Myocyte (in vitro differentiated cells): ENCODE results near the gene COL4A1. TPM values are rescaled to one million over a fixed set of nuclear protein-coding genes. Genes with fewer than 3 reads are reported as not detected.
A peak's percentile ranks its signal among the peaks of the same experiment; 100 is the strongest.

Experiments used
- DNase-seq: peaks from one replicate; pipeline ENCODE4 v3.0.0-alpha.2; 2012; ENCODE audit warnings: low read depth
- total RNA-seq: library from RNA; depleted of rRNA; stranded (reverse); fragments of >200 nt; gene quantifications from 2 replicates; pipeline ENCODE4 v1.2.3, GENCODE V29; 2014

COL4A1 gene
- total RNA-seq, 1 donor from 2014 or later: 128 TPM

DNA sequence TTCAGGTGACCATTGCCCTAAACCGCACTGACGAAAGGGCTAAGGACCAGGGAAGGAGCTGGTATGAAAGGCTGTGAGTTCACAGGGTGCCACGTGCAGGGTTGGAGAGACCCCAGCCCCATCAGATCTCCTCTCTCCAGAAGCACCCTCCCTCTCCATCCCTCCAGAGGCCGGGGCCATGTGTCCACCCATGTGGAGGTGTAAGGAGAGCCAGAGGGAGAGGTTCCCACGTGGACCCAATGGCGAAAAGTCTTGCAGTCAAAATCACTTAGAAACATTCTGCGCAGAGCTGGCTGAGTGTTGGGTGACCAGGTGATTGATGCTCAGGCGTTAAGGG, 168.3 kb downstream of the COL4A1 start:
- DNase-seq: no peak

DNA sequence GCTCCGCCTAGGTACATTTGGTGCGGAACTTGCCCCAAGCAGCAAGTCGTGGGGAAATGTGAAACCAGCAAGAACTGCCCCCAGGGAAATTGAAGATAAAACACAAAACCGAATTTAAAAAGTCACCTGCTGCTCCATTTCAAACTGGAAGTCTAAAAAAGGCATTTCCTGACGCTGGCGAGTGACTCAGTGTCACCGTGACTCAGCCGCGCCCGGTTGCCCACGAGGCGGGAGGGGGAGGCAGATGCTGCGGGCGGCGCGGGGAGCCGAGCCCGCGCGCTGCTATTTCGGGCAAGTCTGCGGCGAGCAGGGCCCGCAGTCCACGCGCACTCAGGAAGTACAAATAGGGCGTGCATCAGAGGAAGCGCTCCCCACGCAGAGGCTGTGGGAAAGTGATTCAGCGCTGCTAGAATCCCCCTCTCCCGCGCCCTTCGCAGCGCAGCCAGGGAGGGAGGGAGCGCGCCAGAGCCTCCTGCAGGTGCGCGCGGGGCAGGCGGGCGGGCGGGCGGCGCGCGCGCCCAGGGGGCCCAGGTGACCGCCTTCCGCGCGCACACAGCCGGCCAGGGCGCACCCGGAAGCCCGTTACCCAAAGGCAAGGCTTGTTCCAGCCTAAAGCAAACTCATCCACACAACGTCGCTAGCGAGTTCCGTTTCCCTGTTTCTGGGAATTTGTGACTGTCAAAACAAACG, 168.8 kb downstream of the COL4A1 start:
- DNase-seq: peak; percentile 92

GRCh38 chr13:110137680-110138009, 169.3 kb downstream of the COL4A1 start:
- peak; percentile 69 for DNase-seq

GRCh38 chr13:110136660-110137585, 170.0 kb downstream of the COL4A1 start:
- DNase-seq: no peak

- DNase-seq: no peak
These were observed 170.9 kb downstream of the COL4A1 start for GRCh38 chr13:110135977-110136597.

DNA sequence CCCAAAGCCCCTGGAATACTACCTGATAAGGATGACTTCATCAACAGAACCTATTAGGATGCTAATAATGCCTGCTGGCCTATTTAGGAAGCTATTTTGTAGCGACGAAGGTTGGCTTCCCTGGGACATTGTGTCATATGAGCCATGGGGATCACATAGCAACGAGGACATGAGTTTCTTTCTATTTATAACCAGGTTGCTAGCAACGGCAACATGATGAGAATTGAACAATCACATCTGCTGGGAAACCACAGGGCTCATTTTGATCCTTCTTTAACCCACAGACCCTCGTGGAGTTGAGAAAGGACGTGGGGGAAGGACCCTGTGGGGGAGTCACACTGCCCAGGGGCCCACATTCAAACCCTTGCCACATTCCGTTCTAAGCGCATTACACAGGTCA, 172.2 kb downstream of the COL4A1 start:
- DNase-seq: peak; percentile 92

GRCh38 chr13:110133425-110134235, 173.3 kb downstream of the COL4A1 start:
- no peak for DNase-seq

DNA sequence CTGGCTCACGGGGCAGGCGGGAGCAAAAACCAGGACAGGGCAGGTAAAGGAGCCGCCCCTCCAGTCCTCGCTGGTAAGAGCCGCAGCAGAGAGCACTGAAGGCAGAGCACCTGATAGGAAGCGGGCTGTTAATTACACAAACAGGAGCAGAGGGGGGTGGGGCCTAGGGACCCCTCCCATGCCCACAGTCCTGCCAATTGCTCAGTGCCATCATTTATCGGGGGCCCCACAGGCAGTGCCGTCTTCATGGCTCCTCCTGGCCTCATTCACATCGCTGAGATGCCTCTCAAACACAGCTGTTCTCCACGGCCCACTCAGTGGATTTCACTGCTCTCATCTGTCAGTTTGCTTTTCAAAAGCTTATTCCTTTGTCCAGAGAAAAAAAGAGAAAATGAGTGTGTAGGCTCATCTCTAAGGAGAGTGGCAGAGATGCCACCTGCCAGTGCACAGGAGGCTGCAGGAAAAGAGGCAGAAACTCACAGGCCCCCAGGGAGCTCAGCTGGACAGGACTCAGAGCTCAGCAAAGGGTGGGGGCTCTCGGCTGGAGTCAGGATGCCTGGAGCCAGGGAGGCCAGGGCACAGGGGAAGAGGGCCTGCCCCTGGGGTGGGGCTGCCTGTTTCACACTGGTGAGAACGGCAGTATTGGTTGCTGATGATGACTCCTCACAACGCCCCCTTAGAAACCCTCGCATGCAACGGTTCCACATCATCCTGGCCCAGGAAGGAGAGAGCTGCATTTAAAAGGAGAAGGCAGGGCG, 174.6 kb downstream of the COL4A1 start:
- peak; percentile 65 for DNase-seq

DNA sequence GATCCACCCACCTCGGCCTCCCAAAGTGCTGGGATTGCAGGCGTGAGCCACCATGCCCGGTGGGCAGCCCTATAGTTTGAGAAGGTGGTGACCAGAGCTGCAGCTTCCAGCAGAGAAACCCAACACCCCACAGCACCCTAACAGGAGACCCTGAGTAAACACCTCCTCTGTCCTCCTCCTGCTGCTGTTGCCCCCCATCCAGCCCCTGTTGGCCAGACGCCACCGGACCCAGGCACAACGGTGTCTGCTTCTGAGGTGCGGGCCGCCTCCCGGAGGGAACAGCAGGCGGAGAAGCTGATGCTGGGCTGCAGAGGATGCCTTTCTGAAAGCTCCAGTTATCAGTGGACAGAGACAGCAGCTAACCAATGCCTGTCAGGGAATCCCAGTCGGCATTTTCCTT, 175.5 kb downstream of the COL4A1 start:
- DNase-seq: no peak

- DNase-seq: no peak
These were observed 176.5 kb downstream of the COL4A1 start for GRCh38 chr13:110130431-110130830.

DNA sequence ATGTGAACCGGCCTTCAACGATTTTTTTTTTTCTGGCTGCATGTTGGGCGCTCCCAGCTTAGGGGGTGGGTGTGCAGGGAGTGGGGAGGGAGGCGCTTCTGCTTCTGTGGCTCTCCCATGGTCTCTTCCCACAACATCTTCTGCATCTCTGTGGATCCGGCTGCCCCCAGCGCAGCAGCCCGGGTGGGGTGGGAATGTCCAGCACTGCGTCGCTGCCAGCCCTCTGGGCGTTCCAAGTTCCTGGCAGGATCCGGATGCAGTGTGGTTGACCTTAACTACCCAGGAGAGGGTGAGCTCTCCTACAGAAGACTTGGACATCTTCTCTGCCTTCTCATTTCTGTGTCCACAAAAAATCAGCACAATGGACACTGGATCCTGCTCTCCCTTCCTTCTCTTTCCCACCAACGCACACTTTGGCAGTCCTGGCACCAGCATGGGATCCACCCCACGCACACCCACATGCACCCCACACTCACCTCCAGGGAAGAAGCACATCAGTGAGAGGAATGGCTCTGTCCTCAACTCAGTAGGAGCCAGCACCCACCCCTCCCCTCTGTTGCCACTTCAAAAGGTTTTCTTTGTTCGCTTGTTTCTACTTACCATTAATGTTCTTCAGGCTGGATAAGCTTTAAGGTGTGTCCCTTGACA, 177.3 kb downstream of the COL4A1 start:
- no peak for DNase-seq

- DNase-seq: no peak
These were observed 177.9 kb downstream of the COL4A1 start for GRCh38 chr13:110129076-110129475.

GRCh38 chr13:110128546-110128945, 178.4 kb downstream of the COL4A1 start:
- no peak for DNase-seq

- DNase-seq: no peak
These were observed 178.9 kb downstream of the COL4A1 start for GRCh38 chr13:110127986-110128511.

DNA sequence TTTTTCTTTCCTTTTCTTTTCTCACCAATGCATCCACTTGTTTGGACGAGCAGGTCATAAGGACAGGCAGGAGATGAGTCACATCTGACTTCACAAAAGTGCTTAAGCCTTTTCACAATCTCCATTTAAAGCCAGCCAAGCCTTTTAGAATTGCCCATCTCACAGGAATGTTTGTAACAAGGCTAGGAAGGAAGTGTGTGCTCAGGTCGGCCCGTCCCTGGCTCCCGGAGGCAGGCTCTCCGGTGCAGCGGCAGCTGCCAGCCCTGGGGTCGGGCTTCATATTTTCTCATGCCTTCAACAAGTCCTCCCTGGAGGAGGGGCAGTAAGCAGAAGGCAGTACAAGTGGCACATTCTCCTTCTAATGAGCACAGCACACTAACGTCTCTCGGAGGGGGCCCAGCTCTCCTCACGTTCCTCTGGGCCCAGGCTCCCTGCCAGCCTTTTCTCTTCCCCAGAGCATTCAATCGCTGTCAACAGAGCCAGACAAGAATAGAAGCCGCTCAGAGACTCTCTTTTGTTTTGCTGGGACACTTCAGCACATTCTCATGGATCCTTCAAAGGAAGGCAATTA, 180.5 kb downstream of the COL4A1 start:
- DNase-seq: peak; percentile 83

GRCh38 chr13:110125613-110126272, 181.2 kb downstream of the COL4A1 start:
- DNase-seq: no peak

- no peak for DNase-seq
These were observed 181.8 kb downstream of the COL4A1 start for GRCh38 chr13:110125157-110125556.

GRCh38 chr13:110124201-110124940, 182.6 kb downstream of the COL4A1 start:
- no peak for DNase-seq
